Epithelial cell of proximal tubule (primary cell): ENCODE results near the gene EBLN1. TPM values are rescaled to one million over a fixed set of nuclear protein-coding genes. Genes with fewer than 3 reads are reported as not detected.

Source experiments
- DNase-seq: peaks from one replicate; pipeline ENCODE4 v3.0.0-alpha.2; 2011; ENCODE audit warnings: low read depth
- H3K4me3 ChIP-seq: 2 replicates; pipeline ENCODE4 v1.5.1; 2011; ENCODE audit warnings: low read depth, mild to moderate bottlenecking, low read length
- CTCF ChIP-seq: conservative IDR thresholded peaks from 2 replicates; pipeline ENCODE4 v1.5.1; 2012; ENCODE audit warnings: low read depth, mild to moderate bottlenecking, low read length
- total RNA-seq: library from RNA; depleted of rRNA; stranded (reverse); fragments of >200 nt; gene quantifications from 2 replicates; pipeline ENCODE4 v1.2.3, GENCODE V29; 2015

The EBLN1 gene
- total RNA-seq, 1 donor from 2014 or later = not detected

- no peak for DNase-seq
- H3K4me3 ChIP-seq = peak overlapping the region; percentile 61
- no peak for TF ChIP-seq CTCF
These were observed 35.2 kb upstream of the EBLN1 start for GRCh38 chr10:22252801-22253579.

GRCh38 chr10:22252224-22252800 lies 34.5 kb upstream of the EBLN1 start:
- TF ChIP-seq CTCF = no peak
- DNase-seq = no peak
- H3K4me3 ChIP-seq = peak overlapping the region; percentile 61

DNA sequence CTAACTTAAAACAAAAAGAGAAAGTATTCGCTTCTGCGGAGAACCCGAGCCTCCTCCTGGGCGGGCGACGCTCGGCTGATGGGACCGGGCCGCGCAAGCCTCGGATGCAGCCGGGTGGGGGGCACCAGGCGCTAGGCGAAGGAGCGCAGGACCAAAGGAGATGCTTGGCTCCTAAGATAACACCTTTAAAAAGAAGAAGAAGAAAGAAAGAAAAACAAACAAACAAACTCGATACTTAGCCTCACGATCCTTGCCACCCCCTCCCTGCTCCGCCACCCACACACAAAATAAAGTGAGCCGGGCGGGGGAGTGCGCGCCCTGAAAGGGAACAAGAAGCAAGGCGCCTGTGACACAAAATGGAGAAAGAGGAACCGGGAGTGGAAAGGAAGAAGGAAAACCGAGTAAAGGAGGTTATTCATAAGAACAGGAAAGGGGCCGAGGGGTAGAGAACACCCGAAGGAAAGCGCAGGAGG lies 34.0 kb upstream of the EBLN1 start:
- H3K4me3 ChIP-seq = peak overlapping the region; percentile 61
- no peak for TF ChIP-seq CTCF
- no peak for DNase-seq

- no peak for TF ChIP-seq CTCF
- H3K4me3 ChIP-seq = peak overlapping the region; percentile 61
- DNase-seq = no peak
These were observed 33.3 kb upstream of the EBLN1 start for GRCh38 chr10:22250897-22251660.

DNA sequence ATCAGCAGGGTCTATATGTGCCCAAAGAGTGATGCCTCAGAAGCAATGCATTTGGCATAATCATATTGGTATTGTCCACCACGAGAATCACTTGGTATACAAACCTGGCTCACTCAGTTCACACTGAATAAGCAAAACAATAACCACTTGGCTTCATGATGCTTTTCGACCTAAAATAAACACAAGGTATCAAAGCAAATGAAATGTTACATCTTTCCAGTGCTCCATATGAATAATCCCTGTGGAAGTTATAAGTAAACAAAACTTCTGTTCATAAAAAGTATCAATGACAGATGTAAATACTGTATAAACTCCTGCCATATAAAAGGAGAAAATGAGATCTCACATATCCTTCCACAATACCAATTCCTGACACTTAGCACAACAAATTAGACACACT lies 29.8 kb upstream of the EBLN1 start:
- DNase-seq = no peak
- TF ChIP-seq CTCF = no peak
- no peak overlapping the region for H3K4me3 ChIP-seq

DNA sequence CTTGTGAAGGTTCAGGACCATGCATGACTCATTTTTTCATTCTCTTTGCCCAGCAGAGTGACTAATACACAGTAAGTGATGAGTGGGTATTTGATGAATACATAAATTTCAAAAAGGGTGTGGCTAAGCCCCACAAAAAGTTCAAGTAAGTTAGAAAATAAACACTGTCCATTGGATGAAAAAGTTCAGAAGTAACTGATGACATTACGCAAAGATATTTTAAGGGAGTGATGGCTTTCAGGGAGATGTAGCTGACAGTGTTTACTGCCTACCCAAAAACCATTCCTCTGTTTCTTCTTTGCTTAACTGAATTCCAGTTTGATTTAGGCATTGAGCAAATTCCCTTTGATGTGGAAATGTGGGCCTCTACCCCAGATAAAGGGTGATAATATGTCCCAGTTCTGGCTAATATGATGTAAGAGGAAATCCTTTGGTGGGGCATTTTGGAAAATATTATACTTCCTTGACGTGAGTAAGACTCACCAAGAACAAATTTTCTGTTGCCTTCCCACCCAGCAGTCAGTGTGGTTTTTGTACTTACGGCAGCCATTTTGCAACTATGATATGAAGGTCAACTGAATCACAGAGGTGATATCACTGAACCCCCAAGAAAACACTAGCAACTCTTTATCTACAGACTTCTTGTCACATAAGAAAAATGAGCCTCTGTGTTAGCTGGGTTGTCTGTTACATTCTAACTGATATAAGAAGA lies 29.0 kb upstream of the EBLN1 start:
- no peak for TF ChIP-seq CTCF
- H3K4me3 ChIP-seq = no peak overlapping the region
- DNase-seq = no peak
